ENCODE data around the gene ARHGAP35. TPM values are rescaled to one million over a fixed set of nuclear protein-coding genes. Genes with fewer than 3 reads are reported as not detected.

ARHGAP35 gene
- polyA plus RNA-seq, 1 of the 3 experiments (the other 2 are of a cell fraction): 25.1 TPM

DNA sequence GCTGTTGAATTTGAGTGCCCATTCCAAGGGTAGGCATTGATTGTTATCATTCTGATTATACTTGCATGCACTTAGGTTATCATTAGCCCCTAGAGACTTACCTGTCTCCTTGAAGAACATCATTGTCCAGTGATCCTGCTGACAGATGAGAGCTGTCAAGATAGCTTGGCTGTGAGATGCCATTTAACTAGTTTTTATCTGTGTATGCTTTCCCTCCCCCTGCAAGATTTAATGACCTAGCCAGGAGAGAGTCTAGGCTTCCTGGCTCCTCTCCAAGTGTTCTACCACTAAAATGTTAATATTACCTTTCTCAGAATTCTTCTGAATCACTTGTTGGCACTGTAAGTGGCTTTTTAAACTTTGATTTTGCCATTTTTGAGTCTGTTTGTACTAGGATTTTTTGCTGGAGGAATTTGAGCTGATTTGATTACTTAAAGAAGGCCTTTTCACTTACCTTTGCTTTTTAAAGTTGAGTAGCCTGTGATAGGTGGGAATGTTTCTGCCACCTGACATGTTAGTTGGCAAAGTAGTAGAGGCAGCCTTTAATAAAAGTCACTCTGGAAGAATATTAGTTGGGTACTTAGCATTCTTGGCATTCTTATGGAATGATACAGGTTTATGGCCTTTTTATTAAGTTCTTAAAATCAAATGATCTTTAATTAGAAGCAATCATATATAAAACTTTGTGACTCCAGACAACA, 41.1 kb downstream of the ARHGAP35 start (continued):
- TF ChIP-seq, protein P1, sequence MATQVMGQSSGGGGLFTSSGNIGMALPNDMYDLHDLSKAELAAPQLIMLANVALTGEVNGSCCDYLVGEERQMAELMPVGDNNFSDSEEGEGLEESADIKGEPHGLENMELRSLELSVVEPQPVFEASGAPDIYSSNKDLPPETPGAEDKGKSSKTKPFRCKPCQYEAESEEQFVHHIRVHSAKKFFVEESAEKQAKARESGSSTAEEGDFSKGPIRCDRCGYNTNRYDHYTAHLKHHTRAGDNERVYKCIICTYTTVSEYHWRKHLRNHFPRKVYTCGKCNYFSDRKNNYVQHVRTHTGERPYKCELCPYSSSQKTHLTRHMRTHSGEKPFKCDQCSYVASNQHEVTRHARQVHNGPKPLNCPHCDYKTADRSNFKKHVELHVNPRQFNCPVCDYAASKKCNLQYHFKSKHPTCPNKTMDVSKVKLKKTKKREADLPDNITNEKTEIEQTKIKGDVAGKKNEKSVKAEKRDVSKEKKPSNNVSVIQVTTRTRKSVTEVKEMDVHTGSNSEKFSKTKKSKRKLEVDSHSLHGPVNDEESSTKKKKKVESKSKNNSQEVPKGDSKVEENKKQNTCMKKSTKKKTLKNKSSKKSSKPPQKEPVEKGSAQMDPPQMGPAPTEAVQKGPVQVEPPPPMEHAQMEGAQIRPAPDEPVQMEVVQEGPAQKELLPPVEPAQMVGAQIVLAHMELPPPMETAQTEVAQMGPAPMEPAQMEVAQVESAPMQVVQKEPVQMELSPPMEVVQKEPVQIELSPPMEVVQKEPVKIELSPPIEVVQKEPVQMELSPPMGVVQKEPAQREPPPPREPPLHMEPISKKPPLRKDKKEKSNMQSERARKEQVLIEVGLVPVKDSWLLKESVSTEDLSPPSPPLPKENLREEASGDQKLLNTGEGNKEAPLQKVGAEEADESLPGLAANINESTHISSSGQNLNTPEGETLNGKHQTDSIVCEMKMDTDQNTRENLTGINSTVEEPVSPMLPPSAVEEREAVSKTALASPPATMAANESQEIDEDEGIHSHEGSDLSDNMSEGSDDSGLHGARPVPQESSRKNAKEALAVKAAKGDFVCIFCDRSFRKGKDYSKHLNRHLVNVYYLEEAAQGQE (IDR thresholded peaks at IDR 0.05; ENCODE audit: low read depth, low read length): no peak
- no peak for TF ChIP-seq RFX5 (IDR thresholded peaks at IDR 0.05; ENCODE audit: low read length)
- TF ChIP-seq EZH2phosphoT487 (IDR thresholded peaks at IDR 0.05; ENCODE audit: borderline replicate concordance, low read depth): no peak
- no peak for TF ChIP-seq SMC3 (IDR thresholded peaks at IDR 0.05; ENCODE audit: low read depth, low read length)
- no peak for TF ChIP-seq RAD21 (IDR thresholded peaks at IDR 0.05; ENCODE audit: low read length)
- TF ChIP-seq NFIC (IDR thresholded peaks at IDR 0.05; ENCODE audit: borderline replicate concordance): peak; percentile 81; the same call in 1 of the 2 replicates
- no peak for TF ChIP-seq IRF3 (IDR thresholded peaks at IDR 0.05; ENCODE audit: low read depth, low read length)
- no peak for TF ChIP-seq NRF1 (IDR thresholded peaks at IDR 0.05; ENCODE audit: low read depth, low read length)
- no peak for TF ChIP-seq MXI1 (IDR thresholded peaks at IDR 0.05; ENCODE audit: low read depth, low read length)
- no peak; the same call in 1 of the 2 replicates for TF ChIP-seq TCF12 (IDR thresholded peaks at IDR 0.05)

- 49% methylated on average over 4 of the region's 4 CpGs for whole genome bisulfite sequencing (ENCODE audit: low lambda C conversion rate)
These were observed 41.6 kb downstream of the ARHGAP35 start for GRCh38 chr19:46902402-46902766.

More at GRCh38 chr19:46902402-46902766, 41.6 kb downstream of the ARHGAP35 start:
- TF ChIP-seq CHD2 (IDR thresholded peaks at IDR 0.05; ENCODE audit: low read length, partially characterized antibody) (no peak), FOSL2 (IDR thresholded peaks at IDR 0.05; ENCODE audit: borderline replicate concordance, low read depth) (0 out of 2 replicates have a peak, but pooled peaks have one; percentile 2)
- no peaks in the 10 kb centered on the region for H3K36me3 ChIP-seq (replicated peaks in 1 of 2; ENCODE audit: control insufficient read depth in 1 of 2, insufficient read depth in 2 of 2, low read length in 1 of 2)
- H3F3A ChIP-seq (replicated peaks; ENCODE audit: insufficient read depth): peaks cover 47% of the 10 kb centered on the region
- no peak for DNase-seq
- H4K20me1 ChIP-seq (ENCODE audit: insufficient read depth): peaks cover 93% of the 10 kb centered on the region
- ChIA-PET CTCF (interaction anchor here (1.2 to 2.5 kb wide), 2 partner anchors 89 to 153 kb away, joined by 4 to 6 read pairs; no protein-coding TSS in a partner anchor), POLR2A (no interaction called here)
- no peaks in the 10 kb centered on the region for H3K27me3 ChIP-seq (ENCODE audit: insufficient read depth)
- H3K9ac ChIP-seq: peak overlapping the region; percentile 3; the same call in 1 of the 2 replicates
- peak overlapping the region; percentile 43 for H3K4me2 ChIP-seq
- no peak overlapping the region for H3K4me3 ChIP-seq (ENCODE audit: low read depth in 2 of 2, low read length in 1 of 2)
- no peaks in the 10 kb centered on the region for H3K9me2 ChIP-seq
- H3K27ac ChIP-seq (ENCODE audit: low read depth in 2 of 2, low read length in 1 of 2): peak overlapping the region; percentile 66 to 71; a peak in 3 of 4 replicates
- H3K4me1 ChIP-seq (ENCODE audit: control insufficient read depth in 1 of 2, insufficient read depth in 2 of 2, low read depth in 1 of 2, low read length in 1 of 2): peaks cover 36 to 52% of the 10 kb centered on the region in 2 experiments
- peaks cover 96% of the 10 kb centered on the region for H3K79me2 ChIP-seq (ENCODE audit: insufficient read depth)
- no peaks in the 10 kb centered on the region for H3K9me3 ChIP-seq
- H2AFZ ChIP-seq (ENCODE audit: low read depth): no peak overlapping the region
